PFSK-1 (cell line): ENCODE results near the gene CXCR5.

Experiments used
- FOXP2 ChIP-seq: optimal IDR thresholded peaks from 2 replicates; pipeline ENCODE3; 2011; ENCODE audit warnings: borderline replicate concordance, control low read depth, inconsistent platforms; ENCODE audit not compliant: insufficient read depth; ENCODE audit errors: extremely low read length, extremely low read depth
- POLR2AphosphoS5 ChIP-seq: IDR thresholded peaks from 2 replicates; pipeline ENCODE4 v1.6.1; 2012; ENCODE audit warnings: low read depth, mild to moderate bottlenecking, control low read depth, low read length, moderate library complexity
- TAF1 ChIP-seq: IDR thresholded peaks from 2 replicates; pipeline ENCODE4 v1.6.1; 2012; ENCODE audit warnings: low read length, control low read depth, borderline replicate concordance; ENCODE audit not compliant: insufficient read depth
- TF ChIP-seq, protein P1 (sequence below), 2 experiments: IDR thresholded peaks; 2 replicates each; pipeline versions ENCODE4 v1.6.1 to v1.8.0; 2011 to 2012; ENCODE audit warnings: low read depth in 2 of 2, low read length in 2 of 2, control low read depth in 1 of 2, inconsistent platforms in 1 of 2, mild to moderate bottlenecking in 1 of 2, moderate library complexity in 1 of 2; ENCODE audit not compliant: insufficient read depth in 1 of 2

DNA sequence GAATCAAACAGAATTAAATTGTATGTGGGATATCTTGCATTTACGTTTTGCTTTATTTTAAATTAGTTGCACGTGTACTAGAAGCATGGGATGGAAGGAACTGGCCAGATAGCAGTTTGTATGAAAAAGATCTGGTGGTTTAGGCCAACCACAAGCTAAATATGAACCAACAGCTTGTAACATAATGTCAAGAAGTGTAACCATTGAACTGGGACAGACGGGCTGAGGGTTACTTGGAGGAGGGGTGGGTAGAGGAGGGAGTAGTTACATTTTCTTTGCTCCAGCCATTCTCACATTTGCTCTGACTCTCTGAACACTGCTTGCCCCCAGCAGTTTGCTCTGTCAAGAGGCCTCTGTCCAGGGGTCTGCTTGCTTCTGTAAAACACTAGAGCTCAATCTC lies 31.7 kb upstream of the CXCR5 start:
- no peak for TF ChIP-seq POLR2AphosphoS5
- no peak for TF ChIP-seq FOXP2
- TF ChIP-seq TAF1 = no peak
- TF ChIP-seq, protein P1, sequence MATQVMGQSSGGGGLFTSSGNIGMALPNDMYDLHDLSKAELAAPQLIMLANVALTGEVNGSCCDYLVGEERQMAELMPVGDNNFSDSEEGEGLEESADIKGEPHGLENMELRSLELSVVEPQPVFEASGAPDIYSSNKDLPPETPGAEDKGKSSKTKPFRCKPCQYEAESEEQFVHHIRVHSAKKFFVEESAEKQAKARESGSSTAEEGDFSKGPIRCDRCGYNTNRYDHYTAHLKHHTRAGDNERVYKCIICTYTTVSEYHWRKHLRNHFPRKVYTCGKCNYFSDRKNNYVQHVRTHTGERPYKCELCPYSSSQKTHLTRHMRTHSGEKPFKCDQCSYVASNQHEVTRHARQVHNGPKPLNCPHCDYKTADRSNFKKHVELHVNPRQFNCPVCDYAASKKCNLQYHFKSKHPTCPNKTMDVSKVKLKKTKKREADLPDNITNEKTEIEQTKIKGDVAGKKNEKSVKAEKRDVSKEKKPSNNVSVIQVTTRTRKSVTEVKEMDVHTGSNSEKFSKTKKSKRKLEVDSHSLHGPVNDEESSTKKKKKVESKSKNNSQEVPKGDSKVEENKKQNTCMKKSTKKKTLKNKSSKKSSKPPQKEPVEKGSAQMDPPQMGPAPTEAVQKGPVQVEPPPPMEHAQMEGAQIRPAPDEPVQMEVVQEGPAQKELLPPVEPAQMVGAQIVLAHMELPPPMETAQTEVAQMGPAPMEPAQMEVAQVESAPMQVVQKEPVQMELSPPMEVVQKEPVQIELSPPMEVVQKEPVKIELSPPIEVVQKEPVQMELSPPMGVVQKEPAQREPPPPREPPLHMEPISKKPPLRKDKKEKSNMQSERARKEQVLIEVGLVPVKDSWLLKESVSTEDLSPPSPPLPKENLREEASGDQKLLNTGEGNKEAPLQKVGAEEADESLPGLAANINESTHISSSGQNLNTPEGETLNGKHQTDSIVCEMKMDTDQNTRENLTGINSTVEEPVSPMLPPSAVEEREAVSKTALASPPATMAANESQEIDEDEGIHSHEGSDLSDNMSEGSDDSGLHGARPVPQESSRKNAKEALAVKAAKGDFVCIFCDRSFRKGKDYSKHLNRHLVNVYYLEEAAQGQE (IDR thresholded peaks at IDR 0.05; ENCODE audit: insufficient read depth in 1 of 2, low read depth in 2 of 2, low read length in 2 of 2) = no peak
